D721Med (cell line): ENCODE measurements around the gene RABIF.
"Not testable (repeated sequence)": the region's sequence is repeated elsewhere in the genome, so short reads cannot be mapped to it uniquely, and the experiment has no call there.

ENCODE experiments used
- DNase-seq: peaks from one replicate; pipeline ENCODE4 v3.0.0; 2011; ENCODE audit warnings: low spot score; ENCODE audit not compliant: insufficient read length
- FAIRE-seq: peaks from 2 replicates; lab custom pipeline; 2011; peaks lifted over from hg19 to GRCh38; lab: Jason Lieb, UNC
- TF ChIP-seq, protein P1 (sequence below): IDR thresholded peaks from 2 replicates; pipeline ENCODE4 v1.5.1; 2012; ENCODE audit warnings: mild to moderate bottlenecking, control low read depth; ENCODE audit not compliant: insufficient read depth; ENCODE audit errors: missing control alignments

RABIF gene

DNA sequence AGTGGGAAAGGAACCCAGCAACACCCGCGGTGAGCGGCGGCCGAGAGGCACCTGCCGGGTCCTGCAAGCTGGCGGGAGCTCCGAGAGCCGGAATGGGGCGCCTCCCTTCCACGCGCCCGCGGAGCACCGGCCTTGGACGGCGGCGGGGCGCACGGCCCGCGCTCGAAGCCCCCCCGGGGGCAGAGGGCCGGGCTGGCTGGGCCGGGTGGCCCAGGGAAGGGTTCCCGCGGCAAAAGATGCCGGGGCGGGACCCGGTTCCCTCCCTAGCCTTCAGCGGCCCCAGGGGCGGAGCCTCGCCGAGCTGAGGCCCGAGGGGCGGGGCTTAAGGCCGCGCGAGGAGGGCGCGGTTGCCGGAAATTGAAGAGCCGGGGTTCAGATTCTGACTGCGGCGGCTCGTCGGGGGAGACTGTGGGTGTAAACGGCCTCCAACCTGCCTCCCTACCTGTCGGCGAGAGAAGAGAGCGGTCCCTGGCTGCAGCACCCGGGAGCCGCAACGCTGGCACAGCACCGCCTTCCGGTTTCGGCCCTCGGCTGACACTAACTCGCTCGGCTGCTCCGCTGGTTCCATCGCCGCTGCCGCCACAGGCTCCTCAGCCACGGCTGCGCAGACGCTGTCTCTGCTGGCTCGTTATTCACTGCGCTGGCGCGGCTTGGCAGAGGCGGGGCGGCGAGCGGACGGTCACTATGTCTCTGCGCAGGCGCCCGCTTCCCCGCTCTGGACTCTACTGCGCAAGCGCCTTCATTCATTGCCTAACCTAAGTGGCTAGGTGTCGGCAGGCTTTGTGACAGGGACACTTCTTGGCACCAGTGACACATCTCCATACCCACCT is at the start of gene RABIF:
Gene RABIF (minus strand): TSS at position 619 of the 830 bp plus-strand sequence. CDS start 51 bp downstream, at position 568.
- no peak for FAIRE-seq
- peak; percentile 94 for DNase-seq
- TF ChIP-seq, protein P1, sequence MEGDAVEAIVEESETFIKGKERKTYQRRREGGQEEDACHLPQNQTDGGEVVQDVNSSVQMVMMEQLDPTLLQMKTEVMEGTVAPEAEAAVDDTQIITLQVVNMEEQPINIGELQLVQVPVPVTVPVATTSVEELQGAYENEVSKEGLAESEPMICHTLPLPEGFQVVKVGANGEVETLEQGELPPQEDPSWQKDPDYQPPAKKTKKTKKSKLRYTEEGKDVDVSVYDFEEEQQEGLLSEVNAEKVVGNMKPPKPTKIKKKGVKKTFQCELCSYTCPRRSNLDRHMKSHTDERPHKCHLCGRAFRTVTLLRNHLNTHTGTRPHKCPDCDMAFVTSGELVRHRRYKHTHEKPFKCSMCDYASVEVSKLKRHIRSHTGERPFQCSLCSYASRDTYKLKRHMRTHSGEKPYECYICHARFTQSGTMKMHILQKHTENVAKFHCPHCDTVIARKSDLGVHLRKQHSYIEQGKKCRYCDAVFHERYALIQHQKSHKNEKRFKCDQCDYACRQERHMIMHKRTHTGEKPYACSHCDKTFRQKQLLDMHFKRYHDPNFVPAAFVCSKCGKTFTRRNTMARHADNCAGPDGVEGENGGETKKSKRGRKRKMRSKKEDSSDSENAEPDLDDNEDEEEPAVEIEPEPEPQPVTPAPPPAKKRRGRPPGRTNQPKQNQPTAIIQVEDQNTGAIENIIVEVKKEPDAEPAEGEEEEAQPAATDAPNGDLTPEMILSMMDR: no peak

DNA sequence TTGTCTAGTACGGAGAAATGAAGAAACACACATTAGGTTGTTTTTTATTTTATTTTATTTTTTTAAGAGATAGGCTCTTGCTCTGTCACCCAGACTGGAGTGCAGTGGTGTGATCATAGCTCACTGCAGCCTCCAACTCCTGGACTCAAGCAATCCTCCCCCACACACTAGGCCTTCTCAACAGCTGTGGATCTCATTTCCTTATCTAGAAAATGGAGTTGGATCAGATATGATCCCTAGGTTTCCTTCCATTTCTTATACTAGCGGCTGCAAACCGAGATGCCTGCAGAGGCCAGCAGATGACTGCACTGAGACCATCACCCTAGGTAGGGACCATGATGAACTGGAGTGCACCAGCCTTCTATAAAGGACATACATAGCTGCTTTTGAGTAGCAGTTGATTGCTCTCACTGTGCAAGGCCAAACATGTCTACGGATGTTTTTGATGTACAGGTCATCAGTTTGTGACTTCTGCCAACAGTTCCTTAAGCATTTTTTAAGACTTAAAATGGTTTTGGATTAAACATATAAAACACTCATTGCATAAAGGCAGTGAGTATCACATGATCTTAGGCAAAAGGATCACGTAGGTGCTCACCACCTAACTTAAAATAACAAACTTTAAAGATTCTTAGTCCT is 49.5 kb upstream of the RABIF start:
- DNase-seq: no peak
- TF ChIP-seq, protein P1: no peak
- FAIRE-seq: peak; percentile 29

DNA sequence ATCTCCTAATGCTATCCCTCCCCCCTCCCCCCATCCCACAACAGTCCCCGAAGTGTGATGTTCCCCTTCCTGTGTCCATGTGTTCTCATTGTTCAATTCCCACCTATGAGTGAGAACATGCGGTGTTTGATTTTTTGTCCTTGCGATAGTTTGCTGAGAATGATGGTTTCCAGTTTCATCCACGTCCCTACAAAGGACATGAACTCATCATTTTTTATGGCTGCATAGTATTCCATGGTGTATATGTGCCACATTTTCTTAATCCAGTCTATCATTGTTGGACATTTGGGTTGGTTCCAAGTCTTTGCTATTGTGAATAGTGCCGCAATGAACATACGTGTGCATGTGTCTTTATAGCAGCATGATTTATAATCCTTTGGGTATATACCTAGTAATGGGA is 47.5 kb upstream of the RABIF start:
- FAIRE-seq, DNase-seq: not testable (repeated sequence)

DNA sequence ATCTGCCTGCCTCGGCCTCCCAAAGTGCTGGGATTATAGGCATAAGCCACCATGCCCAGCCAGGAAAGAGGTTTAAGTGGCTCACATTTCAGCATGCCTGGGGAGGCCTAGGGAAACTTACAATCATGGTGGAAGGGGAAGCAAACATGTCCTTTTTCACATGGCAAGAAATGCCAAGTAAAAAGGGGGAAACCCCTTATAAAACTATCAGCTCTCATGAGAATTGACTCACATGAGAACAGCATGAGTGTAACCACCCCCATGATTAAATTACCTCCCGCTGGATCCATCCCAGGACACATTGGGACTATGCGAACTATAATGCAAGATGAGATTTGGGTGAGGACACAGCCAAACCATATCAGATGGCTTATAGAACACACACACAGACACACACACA is 46.9 kb upstream of the RABIF start:
- TF ChIP-seq, protein P1: no peak
- DNase-seq (no peak), FAIRE-seq (no peak)

DNA sequence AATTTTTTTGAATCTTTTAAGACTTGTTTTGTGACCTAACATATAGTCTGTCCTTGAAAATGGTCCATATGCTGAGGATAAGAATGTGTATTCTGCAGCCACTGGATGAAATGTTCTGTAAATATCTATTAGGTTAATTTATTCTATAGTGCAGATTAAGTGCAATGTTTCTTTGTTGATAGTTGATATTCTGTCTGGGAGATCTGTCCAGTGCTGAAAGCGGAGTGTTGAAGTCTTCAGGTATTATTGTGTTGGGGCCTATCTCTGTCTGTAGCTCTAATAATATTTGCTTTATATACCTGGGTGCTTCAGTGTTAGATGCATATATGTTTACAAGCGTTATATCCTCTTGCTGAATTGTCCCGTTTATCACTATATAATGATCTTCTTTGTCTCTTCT is 45.8 kb upstream of the RABIF start:
- FAIRE-seq: no peak
- DNase-seq: no peak
- TF ChIP-seq, protein P1: no peak

DNA sequence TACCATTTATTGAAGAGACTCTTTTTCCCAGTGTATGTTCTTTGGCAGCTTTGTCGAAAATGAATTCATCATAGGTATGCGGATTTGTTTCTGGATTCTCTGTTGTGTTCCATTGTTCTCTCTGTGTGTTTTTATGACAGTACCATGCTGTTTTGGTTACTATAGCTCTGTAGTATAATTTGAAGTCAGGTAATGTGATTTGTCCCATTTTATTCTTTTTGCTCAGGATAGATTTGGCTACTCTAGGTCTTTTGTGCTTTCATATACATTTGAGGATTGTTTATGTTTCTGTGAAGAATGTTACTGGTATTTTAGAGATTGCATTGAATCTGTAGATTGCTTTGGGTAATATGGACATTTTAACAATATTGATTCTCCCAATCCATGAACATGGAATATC is 43.5 kb upstream of the RABIF start:
- FAIRE-seq (peak; percentile 41), DNase-seq (no peak)
- TF ChIP-seq, protein P1: no peak

DNA sequence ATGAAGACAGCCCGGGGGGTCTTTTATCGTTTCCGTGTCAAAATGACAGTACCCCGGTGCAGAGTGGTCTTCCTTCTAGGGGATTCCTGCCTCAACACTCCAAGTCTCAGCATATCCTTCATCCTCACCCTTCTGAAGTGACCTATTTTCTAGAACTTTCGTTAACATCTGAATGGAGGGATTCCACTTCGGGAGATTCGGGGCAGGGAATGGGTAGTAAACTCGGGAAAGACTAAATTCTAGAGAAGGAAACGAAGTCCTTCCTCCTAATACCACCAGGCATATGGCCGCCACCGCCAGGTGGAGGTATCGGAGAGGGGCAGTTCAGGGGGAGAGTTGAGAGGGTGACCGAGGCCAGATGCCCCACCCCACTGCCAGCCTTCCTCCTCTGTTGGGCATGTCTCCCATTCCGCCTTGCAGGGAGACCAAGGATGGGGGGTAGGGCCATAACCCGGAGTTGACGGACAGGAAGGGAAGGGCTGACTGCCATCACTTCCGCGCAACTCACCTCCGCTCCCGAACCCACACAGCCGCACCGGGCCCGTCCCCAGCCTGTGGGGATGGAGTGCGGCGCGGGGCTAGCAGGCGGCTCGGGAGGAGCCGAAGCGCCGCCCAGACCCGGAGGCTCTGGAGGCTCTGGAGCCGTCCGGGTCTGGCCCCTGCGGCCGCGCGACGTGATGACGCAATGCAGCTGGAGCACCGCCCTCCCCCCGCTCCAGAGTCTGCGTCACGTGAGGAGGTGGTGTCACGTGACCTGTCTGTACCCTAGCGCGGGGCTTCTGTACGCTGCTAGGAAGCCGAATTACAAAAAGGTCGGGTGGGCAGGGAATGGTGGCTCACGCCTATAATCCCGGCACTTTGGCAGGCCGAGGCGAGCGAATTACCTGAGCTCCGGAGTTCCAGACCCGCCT is 37.9 kb upstream of the RABIF start, which contains the start of gene KLHL12:
Gene KLHL12 (minus strand): TSS at position 654 of the 911 bp plus-strand sequence. CDS start 2,072 bp downstream, outside the sequence.
- TF ChIP-seq, protein P1: peak; percentile 42
- FAIRE-seq (peak; percentile 81), DNase-seq (peak; percentile 94)
